Memory B cell (primary cell): ENCODE data around the gene CDC42SE2.
"Not testable (repeated sequence)": the region's sequence is repeated elsewhere in the genome, so short reads cannot be mapped to it uniquely, and the experiment has no call there.

ENCODE experiments used
- ATAC-seq: fragments of 150-1000 bp; cut with Tn5 transposase; 2 replicates; pipeline ENCODE4 v1.10.0; 2021; ENCODE audit warnings: low read depth, mild to moderate bottlenecking, moderate library complexity
- DNase-seq, 2 donors: peaks; one replicate each; pipeline ENCODE4 v3.0.0; 2022; ENCODE audit warnings: low spot score in 2 of 2
- H3K27ac Mint-ChIP-seq: one replicate; pipeline ENCODE4 v1.8.0; 2022; ENCODE audit warnings: mild to moderate bottlenecking, moderate library complexity, mixed read lengths
- H3K27me3 Mint-ChIP-seq: one replicate; pipeline ENCODE4 v1.8.0; 2022; ENCODE audit warnings: mixed read lengths
- H3K36me3 Mint-ChIP-seq: one replicate; pipeline ENCODE4 v1.8.0; 2022; ENCODE audit warnings: mild to moderate bottlenecking, mixed read lengths
- H3K4me1 Mint-ChIP-seq: one replicate; pipeline ENCODE4 v1.8.0; 2022; ENCODE audit warnings: mixed read lengths
- H3K4me3 Mint-ChIP-seq: one replicate; pipeline ENCODE4 v1.8.0; 2022; ENCODE audit warnings: mild to moderate bottlenecking, moderate library complexity, mixed read lengths
- H3K9me3 Mint-ChIP-seq: one replicate; pipeline ENCODE4 v1.8.0; 2022; ENCODE audit warnings: mixed read lengths

CDC42SE2 gene

DNA sequence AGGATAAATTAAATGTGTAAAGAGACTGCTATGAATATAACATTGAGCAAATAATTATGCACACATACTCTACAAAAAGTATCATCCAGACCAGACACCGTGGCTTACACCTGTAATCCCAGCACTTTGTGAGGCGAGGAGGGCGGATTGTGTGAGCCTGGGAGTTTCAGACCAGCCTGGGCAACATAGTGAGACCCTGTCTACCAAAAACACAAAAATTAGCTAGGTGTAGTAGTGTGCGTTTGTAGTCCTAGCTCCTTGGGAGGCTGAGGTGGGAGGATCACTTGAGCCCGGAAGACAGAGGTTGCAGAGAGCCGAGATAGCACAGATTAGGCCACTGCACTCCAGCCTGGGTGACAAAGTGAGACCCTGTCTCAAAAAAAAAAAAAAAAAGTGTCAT is 2.4 kb upstream of the CDC42SE2 start:
- ATAC-seq, result no peak
- no peak for DNase-seq
- H3K27ac Mint-ChIP-seq, result no peak overlapping the region
- no peaks in the 10 kb centered on the region for H3K27me3 Mint-ChIP-seq
- no peak overlapping the region for H3K4me3 Mint-ChIP-seq
- H3K36me3 Mint-ChIP-seq, result peaks cover 9% of the 10 kb centered on the region
- H3K4me1 Mint-ChIP-seq, result peaks cover 24% of the 10 kb centered on the region
- no peaks in the 10 kb centered on the region for H3K9me3 Mint-ChIP-seq

DNA sequence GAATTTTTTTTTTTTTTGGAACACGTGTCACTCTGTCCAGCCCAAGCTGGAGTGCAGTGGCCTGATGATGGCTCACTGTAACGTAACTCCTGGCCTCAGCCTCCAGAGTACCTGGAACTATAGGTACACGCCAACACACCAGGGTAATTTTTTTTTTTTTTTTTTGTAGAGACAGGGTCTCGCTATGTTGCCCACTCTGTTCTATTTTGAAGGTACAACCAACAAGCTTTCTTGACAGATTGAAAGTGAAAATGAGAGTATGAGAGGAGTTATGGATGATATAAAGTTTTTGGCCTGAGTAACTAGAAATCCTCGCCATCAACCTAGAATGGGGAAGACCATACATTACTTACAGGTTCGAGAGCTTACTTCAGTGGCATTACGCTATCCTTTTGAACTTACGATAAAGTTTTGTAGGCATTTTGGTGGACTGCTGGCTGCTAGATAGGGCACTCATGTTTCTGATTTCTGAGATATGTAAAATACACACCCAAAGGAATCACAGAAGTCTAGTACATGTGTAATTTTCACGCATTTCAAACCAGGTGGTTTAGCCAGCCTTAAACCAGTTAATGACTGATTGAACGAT is 806 bp upstream of the CDC42SE2 start:
- H3K4me1 Mint-ChIP-seq, result peaks cover 18% of the 10 kb centered on the region

DNA sequence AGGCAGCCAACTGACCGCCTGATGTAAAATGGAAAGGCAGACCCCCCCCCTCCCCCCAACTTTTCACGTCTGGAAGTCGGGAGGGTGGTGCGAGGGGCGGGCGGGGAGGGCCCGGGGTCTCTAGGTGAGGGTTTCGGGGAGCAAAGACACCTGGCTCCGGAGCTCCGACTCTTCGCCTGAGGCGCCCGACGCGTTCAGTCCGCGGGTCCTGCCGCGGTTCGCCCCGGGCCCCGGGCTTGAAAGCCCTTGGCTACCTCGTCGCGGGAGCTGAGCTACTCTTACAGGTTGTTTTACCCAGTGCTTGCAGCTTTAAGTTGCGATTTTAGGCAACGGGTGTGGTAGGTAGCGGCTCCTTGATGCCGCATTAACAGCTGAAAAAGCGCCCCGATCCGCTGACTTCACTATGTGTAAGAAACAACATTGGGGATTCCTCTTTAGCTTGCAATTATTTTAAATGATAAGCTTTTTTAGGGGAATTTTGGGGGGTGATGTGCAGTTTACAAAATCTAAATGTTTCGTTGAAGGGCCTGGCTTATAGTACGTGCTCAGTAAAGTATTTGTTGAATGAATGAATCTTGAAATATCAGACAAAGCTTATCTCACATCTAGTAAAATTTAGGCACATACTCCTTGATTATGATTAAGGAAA is 722 bp downstream of the CDC42SE2 start:
- Mint-ChIP-seq H3K27ac (peak overlapping the region; percentile 97), H3K27me3 (no peaks in the 10 kb centered on the region), H3K36me3 (no peaks in the 10 kb centered on the region), H3K9me3 (no peaks in the 10 kb centered on the region), H3K4me1 (peaks cover 11% of the 10 kb centered on the region), H3K4me3 (peak overlapping the region; percentile 73)
- ATAC-seq (peak; percentile 5), DNase-seq (peak; percentile 38 to 44)

More for the DNA sequence above, 806 bp upstream of the CDC42SE2 start:
- peak; percentile 13 for ATAC-seq
- H3K9me3 Mint-ChIP-seq, result no peaks in the 10 kb centered on the region
- H3K4me3 Mint-ChIP-seq, result peak overlapping the region; percentile 73
- no peaks in the 10 kb centered on the region for H3K27me3 Mint-ChIP-seq
- H3K27ac Mint-ChIP-seq, result peak overlapping the region; percentile 97
- no peak for DNase-seq
- peaks cover 6% of the 10 kb centered on the region for H3K36me3 Mint-ChIP-seq

DNA sequence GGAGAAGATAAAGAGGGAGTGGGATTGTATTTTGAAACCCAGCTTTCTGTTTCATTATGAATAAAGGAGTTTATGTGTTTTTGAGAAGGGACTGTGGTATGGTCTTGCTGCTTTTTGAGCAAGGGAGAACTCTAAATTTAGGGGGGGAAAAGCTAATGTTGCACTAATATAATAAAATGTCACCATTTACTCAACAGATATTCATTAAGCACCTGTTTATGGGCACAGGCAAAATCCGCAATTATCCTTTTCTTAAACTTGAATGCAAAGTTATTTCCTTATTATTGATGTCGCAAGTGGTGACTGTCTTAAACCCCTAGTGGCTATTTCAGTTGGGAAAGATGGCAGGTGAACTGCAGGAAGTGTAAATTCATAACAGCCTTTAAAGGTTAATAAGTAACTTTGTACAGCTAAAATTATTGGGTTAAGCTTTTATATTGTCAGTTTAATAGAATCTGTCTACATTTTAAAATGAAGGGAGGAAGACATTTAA is 1.5 kb downstream of the CDC42SE2 start:
- Mint-ChIP-seq H3K4me1 (peaks cover 16% of the 10 kb centered on the region), H3K9me3 (no peaks in the 10 kb centered on the region), H3K27me3 (no peaks in the 10 kb centered on the region), H3K4me3 (peak overlapping the region; percentile 73), H3K36me3 (no peaks in the 10 kb centered on the region), H3K27ac (peak overlapping the region; percentile 97)
- DNase-seq (no peak), ATAC-seq (peak; percentile 5)

DNA sequence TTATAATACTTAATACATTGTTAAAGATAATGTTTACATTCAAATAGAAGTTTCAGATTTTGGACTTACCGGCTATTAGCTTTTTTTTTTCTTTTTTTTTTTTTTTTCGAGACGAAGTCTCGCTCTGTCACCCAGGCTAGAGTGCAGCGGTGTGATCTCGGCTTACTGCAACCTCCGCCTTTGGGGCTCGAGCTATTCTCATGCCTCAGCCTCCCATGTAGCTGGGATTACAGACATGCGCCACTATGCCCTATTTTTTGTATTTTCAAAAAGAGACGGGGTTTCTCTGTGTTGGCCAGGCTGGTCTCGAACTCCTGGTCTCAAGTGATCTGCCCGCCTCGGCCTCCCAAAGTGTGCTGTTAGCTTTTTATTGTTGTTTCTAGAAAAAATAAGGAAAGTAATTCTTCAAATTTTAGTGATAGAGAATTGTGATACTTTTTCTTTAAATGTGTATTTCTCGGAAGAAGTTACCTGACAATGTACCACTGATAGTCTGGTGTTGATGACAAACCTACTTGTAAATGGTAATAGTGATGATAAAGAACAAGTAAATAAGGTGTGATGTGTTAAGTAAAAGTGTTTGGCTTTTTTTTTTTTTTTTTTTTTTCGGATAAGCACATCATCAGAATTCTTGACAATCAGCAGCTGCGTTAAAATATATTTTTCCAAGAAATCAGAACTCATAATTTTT is 2.7 kb downstream of the CDC42SE2 start:
- ATAC-seq (no peak), DNase-seq (no peak)
- Mint-ChIP-seq H3K4me1 (peaks cover 28% of the 10 kb centered on the region), H3K27me3 (no peaks in the 10 kb centered on the region), H3K27ac (peak overlapping the region; percentile 84), H3K36me3 (no peaks in the 10 kb centered on the region), H3K4me3 (peak overlapping the region; percentile 80), H3K9me3 (no peaks in the 10 kb centered on the region)

DNA sequence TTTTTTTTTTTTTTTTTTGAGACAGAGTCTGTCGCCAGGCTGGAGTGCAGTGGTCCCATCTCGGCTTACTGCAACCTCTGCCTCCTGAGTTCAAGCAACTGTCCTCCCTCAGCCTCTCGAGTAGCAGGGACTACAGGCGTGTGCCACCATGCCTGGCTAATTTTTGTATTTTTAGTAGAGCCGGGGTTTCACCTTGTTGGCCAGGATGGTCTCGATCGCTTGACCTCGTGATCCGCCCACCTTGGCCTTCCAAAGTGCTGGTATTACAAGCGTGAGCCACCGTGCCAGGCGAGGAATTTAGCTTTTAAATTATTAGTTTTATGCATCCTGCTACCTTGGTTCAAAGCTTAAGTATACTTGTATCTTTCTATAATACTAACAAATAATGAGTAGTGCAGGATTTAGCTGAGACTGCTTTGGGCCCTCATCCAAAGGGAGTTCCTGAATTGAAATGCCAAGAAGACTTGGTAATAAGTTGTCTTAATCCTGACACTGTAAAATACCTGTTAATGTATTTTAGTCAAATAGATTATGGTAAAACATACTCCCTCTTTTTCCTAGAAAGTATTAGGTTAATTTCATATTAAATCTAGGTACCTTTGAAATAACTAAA is 5.0 kb downstream of the CDC42SE2 start:
- H3K4me1 Mint-ChIP-seq, result peaks cover 33% of the 10 kb centered on the region
- H3K4me3 Mint-ChIP-seq, result no peak overlapping the region
- no peak for DNase-seq
- no peaks in the 10 kb centered on the region for H3K27me3 Mint-ChIP-seq
- no peaks in the 10 kb centered on the region for H3K9me3 Mint-ChIP-seq
- H3K36me3 Mint-ChIP-seq, result peaks cover 5% of the 10 kb centered on the region
- no peak for ATAC-seq
- H3K27ac Mint-ChIP-seq, result no peak overlapping the region

DNA sequence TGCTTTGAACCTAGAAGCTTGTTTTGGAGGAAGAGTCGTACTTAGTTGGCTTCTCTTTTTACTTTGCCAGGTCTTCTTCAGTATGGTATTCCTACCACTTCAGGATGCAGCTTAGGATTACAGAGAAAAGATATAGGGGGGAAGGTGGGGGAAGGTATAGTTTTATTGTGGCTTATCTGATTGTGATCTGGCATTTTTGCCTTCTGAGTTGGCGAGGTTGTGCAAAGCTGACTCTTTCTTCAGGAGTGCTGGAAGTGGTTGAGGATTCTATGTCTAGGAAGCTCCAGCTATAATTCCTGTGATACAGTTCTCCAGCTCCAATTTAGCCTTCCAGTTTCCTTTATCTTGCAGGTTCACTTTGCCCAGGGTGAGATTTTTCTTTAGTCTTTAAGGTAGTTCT is 7.0 kb downstream of the CDC42SE2 start:
- H3K36me3 Mint-ChIP-seq, result peaks cover 8% of the 10 kb centered on the region
- H3K4me1 Mint-ChIP-seq, result peaks cover 44% of the 10 kb centered on the region
- H3K9me3 Mint-ChIP-seq, result no peaks in the 10 kb centered on the region
- ATAC-seq (no peak), DNase-seq (no peak)
- peak overlapping the region; percentile 83 for H3K4me3 Mint-ChIP-seq
- H3K27ac Mint-ChIP-seq, result peak overlapping the region; percentile 94
- no peaks in the 10 kb centered on the region for H3K27me3 Mint-ChIP-seq

DNA sequence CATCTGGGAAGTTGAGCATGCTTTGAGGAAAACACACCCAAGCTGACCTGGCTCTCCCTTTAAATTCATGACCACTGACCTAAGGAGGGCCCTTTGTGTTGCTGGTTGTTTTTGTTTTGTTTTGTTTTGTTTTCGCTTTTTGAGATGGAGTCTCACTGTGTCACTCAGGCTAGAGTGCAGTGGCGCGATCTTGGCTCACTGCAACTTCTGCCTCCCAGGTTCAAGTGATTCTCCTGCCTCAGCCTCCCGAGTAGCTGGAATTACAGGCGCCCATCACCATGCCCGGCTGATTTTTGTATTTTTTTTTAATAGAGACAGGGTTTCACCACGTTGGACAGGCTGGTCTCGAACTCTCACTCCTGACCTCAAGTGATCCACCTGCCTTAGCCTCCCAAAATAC is 8.0 kb downstream of the CDC42SE2 start:
- not testable (repeated sequence) for H3K36me3 Mint-ChIP-seq, ATAC-seq, H3K27me3 Mint-ChIP-seq

DNA sequence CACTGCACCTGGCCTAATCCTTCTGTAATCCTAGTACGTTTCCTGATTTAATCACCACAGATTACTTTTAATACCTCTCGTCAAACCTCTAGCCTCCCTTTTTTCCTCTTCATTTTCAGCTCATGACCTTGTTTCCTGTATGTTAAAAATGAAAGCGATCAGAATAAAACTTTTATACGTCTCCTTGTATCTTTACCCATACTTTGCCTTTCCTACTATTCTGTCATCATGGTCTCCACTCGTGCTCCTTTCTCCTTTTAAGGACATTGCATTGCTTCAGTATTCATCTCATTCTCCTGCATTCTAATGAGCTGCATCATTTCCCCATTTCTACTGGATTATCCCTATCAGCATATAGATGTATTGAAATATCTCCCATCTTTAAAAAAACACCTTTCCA is 8.5 kb downstream of the CDC42SE2 start:
- ATAC-seq (no peak), DNase-seq (no peak)
- peak overlapping the region; percentile 94 for H3K27ac Mint-ChIP-seq
- H3K4me3 Mint-ChIP-seq, result peak overlapping the region; percentile 83
- H3K4me1 Mint-ChIP-seq, result peaks cover 43% of the 10 kb centered on the region
- no peaks in the 10 kb centered on the region for H3K27me3 Mint-ChIP-seq
- H3K36me3 Mint-ChIP-seq, result peaks cover 8% of the 10 kb centered on the region
- H3K9me3 Mint-ChIP-seq, result no peaks in the 10 kb centered on the region

More for the DNA sequence above, 8.0 kb downstream of the CDC42SE2 start:
- H3K4me3 Mint-ChIP-seq, result peak overlapping the region; percentile 83
- H3K4me1 Mint-ChIP-seq, result peaks cover 44% of the 10 kb centered on the region
- DNase-seq, H3K9me3 Mint-ChIP-seq: not testable (repeated sequence)
- H3K27ac Mint-ChIP-seq, result peak overlapping the region; percentile 94

DNA sequence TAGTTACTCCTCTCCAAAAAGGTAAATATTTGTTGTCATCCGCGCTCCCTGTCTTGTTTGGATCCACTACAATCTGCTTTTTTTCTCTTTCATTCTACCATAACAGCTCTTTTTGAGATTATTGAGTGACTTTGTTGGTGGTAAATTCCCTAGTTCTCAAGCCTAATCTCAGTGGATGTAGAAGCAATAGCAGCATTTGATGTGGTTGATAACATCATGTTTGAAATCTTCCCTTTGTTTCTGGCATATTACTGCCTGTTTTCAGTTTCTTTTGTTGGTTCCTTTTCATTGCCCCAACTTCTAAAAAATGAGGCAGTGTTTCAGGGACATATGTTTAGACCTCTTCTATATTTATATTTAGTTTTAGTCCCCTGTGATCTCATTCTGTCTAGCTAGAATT is 8.9 kb downstream of the CDC42SE2 start:
- Mint-ChIP-seq H3K4me3 (peak overlapping the region; percentile 83), H3K36me3 (peaks cover 10% of the 10 kb centered on the region), H3K9me3 (no peaks in the 10 kb centered on the region), H3K27me3 (no peaks in the 10 kb centered on the region), H3K27ac (peak overlapping the region; percentile 94), H3K4me1 (peaks cover 45% of the 10 kb centered on the region)
- DNase-seq (no peak), ATAC-seq (peak; percentile 59)

DNA sequence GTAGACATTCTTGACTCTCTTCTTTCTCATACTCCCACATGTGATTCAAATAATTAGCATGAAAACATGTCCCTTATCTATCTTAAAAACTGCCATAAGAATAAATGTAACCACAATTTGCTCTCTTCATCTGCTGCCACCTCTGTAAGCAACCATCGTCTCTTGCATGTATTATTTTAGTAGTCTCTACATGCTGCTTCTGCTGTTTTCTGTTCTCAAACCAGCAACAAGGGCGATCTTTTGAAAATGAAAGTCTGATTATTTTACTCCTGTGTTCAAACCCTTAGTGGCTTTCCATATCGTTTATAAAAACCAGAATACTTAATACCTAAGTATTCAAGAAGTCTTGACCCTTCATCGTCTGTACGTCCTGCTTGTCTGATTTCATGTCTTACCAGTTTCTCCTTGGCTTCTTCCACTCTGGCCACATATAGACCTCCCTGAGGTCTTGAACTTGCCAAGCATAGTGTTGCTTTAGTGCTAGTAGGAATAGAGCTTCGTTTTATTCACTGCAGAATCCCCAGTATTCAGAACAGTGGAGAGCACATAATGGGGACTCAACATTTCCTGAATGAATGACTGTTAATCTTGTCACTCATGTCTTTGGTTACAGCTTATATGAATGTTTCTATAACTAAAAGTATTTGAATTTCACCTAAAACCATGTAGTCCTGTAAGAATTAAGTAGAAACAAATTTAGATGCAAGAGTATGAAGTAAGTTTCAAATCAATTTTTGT is 10.6 kb downstream of the CDC42SE2 start:
- H3K27ac Mint-ChIP-seq, result peak overlapping the region; percentile 94
- H3K4me3 Mint-ChIP-seq, result peak overlapping the region; percentile 69
- peaks cover 11% of the 10 kb centered on the region for H3K36me3 Mint-ChIP-seq
- ATAC-seq (no peak), DNase-seq (no peak)
- no peaks in the 10 kb centered on the region for H3K9me3 Mint-ChIP-seq
- H3K27me3 Mint-ChIP-seq, result no peaks in the 10 kb centered on the region
- peaks cover 53% of the 10 kb centered on the region for H3K4me1 Mint-ChIP-seq

DNA sequence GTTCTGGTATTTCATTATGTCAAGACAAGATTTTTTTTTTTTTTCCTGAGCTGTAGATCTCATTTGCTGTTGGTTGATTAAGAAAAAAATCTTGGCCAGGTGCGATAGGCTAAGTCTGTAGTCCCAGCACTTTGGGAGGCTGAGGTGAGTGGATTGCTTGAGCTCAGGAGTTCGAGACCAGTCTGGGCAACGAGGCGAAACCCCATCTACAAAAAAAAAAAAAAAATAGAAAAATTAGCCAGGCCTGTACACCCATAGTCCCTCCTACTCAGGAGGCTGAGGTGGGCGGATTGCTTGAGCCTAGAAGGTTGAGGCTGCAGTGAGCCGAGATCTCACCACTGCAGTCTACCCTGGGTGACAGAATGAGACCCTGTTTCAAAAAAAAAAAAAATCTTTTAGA is 12.2 kb downstream of the CDC42SE2 start:
- ATAC-seq, result peak; percentile 12
- Mint-ChIP-seq H3K27ac (peak overlapping the region; percentile 79), H3K36me3 (peaks cover 11% of the 10 kb centered on the region), H3K27me3 (no peaks in the 10 kb centered on the region), H3K4me3 (peak overlapping the region; percentile 54), H3K4me1 (peaks cover 44% of the 10 kb centered on the region), H3K9me3 (no peaks in the 10 kb centered on the region)
- DNase-seq, result no peak

DNA sequence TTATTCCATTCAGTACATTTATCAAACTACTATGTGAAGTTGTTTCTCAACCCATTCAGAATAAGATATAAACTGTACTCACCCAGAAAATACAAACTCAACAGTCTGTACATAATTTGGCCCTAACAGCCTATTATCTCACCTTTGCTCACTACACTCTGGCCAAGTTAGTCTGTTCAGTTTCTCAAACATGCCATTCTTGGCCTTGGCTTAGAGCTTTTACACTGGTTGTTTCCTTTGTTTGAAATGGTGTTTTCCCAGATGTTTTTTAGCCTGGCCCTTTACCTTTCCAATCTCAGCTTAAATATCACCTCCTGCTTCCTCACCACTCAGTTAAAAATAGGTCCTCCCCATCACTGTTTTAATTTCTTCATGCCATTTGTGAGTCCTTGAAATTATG is 13.6 kb downstream of the CDC42SE2 start:
- H3K27me3 Mint-ChIP-seq, result no peaks in the 10 kb centered on the region
- peak overlapping the region; percentile 85 for H3K27ac Mint-ChIP-seq
- peaks cover 8% of the 10 kb centered on the region for H3K36me3 Mint-ChIP-seq
- H3K4me1 Mint-ChIP-seq, result peaks cover 43% of the 10 kb centered on the region
- DNase-seq (no peak), ATAC-seq (no peak)
- H3K9me3 Mint-ChIP-seq, result no peaks in the 10 kb centered on the region
- peak overlapping the region; percentile 21 for H3K4me3 Mint-ChIP-seq
